ACC112 (cell line): ENCODE data around the gene ZFP42.
"Not testable (repeated sequence)": the region's sequence is repeated elsewhere in the genome, so short reads cannot be mapped to it uniquely, and the experiment has no call there.

Experiments used
- H2AFZ ChIP-seq: fragments of 200-600 bp; sonication (generic); one replicate; pipeline ENCODE4 v1.6.0; 2017; ENCODE audit warnings: antibody characterized with exemption, low read length; ENCODE audit not compliant: unreplicated experiment
- H3K27ac ChIP-seq: fragments of 200-600 bp; sonication (generic); 2 replicates; pipeline ENCODE4 v1.5.1; 2014; ENCODE audit warnings: low read depth, mild to moderate bottlenecking, antibody characterized with exemption, low read length, moderate library complexity
- H3K27me3 ChIP-seq: fragments of 200-600 bp; sonication (generic); 2 replicates; pipeline ENCODE4 v1.6.1; 2014; ENCODE audit warnings: mild to moderate bottlenecking, antibody characterized with exemption, low read length, moderate library complexity, mixed read lengths; ENCODE audit not compliant: insufficient read depth
- H3K36me3 ChIP-seq: fragments of 200-600 bp; sonication (generic); 2 replicates; pipeline ENCODE4 v1.6.1; 2016; ENCODE audit warnings: mild to moderate bottlenecking, antibody characterized with exemption, low read length, moderate library complexity, mixed read lengths; ENCODE audit not compliant: insufficient read depth
- H3K4me1 ChIP-seq: fragments of 200-600 bp; sonication (generic); one replicate; pipeline ENCODE4 v1.6.1; 2016; ENCODE audit warnings: low read length, mixed read lengths; ENCODE audit not compliant: insufficient read depth, unreplicated experiment, control insufficient read depth
- H3K4me3 ChIP-seq: fragments of 200-600 bp; sonication (generic); 2 replicates; pipeline ENCODE4 v1.5.1; 2014; ENCODE audit warnings: mild to moderate bottlenecking, low read depth, low read length
- H3K79me2 ChIP-seq: fragments of 200-600 bp; sonication (generic); one replicate; pipeline ENCODE4 v1.6.0; 2016; ENCODE audit warnings: low read length; ENCODE audit not compliant: control insufficient read depth, unreplicated experiment, insufficient read depth

ZFP42 gene

DNA sequence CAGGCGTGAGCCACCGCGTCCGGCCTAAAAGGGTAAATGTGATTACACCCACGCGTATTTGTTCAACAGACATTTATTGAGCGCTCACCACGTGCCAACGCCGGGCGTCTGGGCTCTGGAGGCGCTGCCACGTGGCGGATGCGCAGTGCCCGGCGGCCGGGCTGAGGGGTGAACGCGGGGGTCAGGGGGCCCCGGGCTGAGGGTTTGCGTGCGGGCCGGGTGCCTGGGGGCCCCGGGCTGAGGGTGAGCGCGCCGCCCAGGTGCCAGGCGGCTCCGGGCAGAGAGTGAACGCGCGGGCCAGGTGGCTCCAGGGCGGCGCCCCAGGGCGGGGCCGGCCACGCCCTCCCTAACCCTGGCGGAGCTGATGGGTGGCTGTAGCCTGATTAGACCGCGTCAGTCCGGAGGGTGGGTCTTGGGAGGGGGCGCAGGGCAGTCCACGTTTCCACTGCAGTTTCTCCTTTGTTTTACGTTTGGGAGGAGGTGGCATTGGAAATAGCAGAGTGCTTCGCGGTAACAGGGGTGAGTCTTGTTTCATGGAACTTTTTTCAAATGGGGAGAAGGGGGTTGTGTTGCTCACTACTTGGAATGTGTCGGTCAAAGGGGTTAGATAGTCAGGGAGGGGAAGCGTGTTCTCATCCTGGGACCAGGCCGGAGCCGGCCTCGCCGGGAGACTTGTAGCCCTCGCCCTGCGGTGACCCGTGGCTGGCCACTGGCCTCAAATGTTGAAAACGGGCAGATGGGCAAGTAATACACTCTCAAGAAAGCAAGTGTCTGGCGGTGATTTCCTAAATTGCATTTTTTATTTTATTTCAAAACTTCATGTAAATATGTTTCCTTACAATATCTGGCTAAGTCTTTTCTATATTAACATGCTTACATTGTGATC, at the start of gene ZFP42:
Gene ZFP42 (plus strand): TSS at position 450 of the 886 bp plus-strand sequence. CDS start 7,037 bp downstream, outside the sequence.
- Histone ChIP-seq H3K36me3 (no peaks in the 10 kb centered on the region), H3K27ac (no peak within 1 kb of the TSS), H3K27me3 (no peaks in the 10 kb centered on the region), H3K4me1 (no peaks in the 10 kb centered on the region), H3K79me2 (no peaks in the 10 kb centered on the region), H3K4me3 (no peak within 1 kb of the TSS), H2AFZ (no peak within 1 kb of the TSS)

GRCh38 chr4:187961171-187961570, 34.4 kb upstream of the ZFP42 start:
- Histone ChIP-seq H3K4me1 (no peaks in the 10 kb centered on the region), H3K27ac (no peak overlapping the region), H2AFZ (no peak overlapping the region), H3K36me3 (no peaks in the 10 kb centered on the region), H3K79me2 (no peaks in the 10 kb centered on the region), H3K4me3 (no peak overlapping the region), H3K27me3 (no peaks in the 10 kb centered on the region)

DNA sequence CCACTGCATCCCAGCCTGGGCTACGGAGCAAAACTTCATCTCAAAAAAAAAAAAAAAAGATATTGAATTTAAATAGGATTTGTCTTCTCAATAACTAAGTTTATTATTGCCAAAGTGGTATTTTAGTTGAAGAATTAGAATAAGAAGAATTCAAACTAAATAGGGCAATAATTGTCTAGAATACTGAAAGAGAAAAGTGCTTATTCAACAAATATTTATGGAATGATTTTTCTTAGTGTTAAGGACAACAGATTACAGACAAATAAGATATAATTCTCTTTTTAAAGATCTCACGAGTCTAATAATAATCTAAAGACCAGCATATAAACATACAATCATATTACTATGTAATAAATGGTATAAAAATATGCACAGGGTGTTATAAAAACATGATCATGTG, 33.6 kb upstream of the ZFP42 start:
- no peak overlapping the region for H3K27ac ChIP-seq
- H3K4me1 ChIP-seq = no peaks in the 10 kb centered on the region
- no peak overlapping the region for H2AFZ ChIP-seq
- H3K79me2 ChIP-seq = no peaks in the 10 kb centered on the region
- H3K27me3 ChIP-seq = no peaks in the 10 kb centered on the region
- no peak overlapping the region for H3K4me3 ChIP-seq
- no peaks in the 10 kb centered on the region for H3K36me3 ChIP-seq

DNA sequence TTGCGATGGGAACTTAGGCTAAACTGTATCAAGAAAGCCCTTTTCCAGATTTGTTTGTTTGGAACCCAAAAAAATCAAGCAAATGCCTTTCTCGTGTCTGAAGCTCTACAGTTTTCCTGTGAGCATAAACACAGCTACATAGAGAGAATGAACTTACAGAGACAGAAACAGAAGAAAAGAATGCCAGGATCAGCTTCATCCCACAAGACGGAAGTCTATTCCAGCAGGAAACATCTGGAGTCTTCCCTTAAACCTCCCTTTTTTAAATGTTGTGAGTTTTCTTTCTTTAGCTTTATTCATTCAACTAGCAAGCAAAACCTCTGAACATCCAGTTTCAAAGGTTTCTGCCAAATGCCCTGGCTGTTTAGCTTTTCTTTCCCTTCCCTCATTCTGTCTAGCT, 32.6 kb upstream of the ZFP42 start:
- Histone ChIP-seq H3K4me3 (no peak overlapping the region), H3K27ac (no peak overlapping the region), H3K79me2 (no peaks in the 10 kb centered on the region), H2AFZ (no peak overlapping the region), H3K27me3 (no peaks in the 10 kb centered on the region), H3K36me3 (no peaks in the 10 kb centered on the region), H3K4me1 (no peaks in the 10 kb centered on the region)

DNA sequence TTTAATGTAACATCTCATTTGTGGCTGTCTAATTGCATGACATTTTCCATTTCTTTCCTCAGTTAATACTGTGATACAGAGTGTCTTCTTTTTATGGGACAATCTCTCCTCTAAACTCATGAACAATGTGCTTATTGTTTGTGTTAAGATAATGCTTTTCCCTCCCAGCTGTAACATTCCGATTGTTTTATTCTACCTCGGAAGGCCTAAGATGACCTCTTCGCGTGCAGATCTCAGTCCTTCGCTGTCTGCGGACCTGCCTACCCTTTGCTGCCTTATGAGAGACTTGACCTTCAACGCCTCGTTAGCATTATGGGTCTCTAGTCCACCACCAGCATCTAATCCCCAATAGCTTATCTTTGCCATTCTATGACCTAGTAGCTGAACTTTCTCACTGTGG, 29.8 kb upstream of the ZFP42 start:
- Histone ChIP-seq H3K27me3 (no peaks in the 10 kb centered on the region), H3K79me2 (no peaks in the 10 kb centered on the region), H3K36me3 (no peaks in the 10 kb centered on the region), H3K27ac (no peak overlapping the region), H3K4me3 (no peak overlapping the region), H3K4me1 (no peaks in the 10 kb centered on the region), H2AFZ (no peak overlapping the region)

DNA sequence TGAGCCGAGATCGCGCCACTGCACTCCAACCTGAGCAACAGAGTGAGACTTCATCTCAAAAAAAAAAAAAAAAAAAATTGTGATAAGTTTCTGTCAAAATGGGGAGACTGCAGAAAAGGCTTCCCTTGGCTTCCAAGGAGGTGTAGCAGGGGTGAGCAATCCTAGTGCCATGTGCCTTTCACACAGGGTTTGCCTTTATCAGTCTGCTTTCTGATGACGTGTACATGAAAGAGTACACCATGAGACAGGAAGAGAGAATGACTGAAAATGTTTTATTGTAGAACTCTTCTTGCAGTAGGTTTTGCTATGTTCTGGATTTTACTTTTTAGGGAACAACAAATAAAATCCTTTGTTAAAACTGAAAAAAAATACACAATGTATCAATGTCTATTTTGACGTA, 23.4 kb upstream of the ZFP42 start:
- peak overlapping the region; percentile 33; the same call in 1 of the 2 replicates for H3K4me3 ChIP-seq
- peak overlapping the region; percentile 23 for H2AFZ ChIP-seq
- no peaks in the 10 kb centered on the region for H3K36me3 ChIP-seq
- H3K27ac ChIP-seq = no peak overlapping the region
- no peaks in the 10 kb centered on the region for H3K79me2 ChIP-seq
- no peaks in the 10 kb centered on the region for H3K4me1 ChIP-seq
- H3K27me3 ChIP-seq = no peaks in the 10 kb centered on the region

- Histone ChIP-seq H3K4me3 (no peak overlapping the region), H3K27ac (no peak overlapping the region), H3K36me3 (no peaks in the 10 kb centered on the region), H3K4me1 (no peaks in the 10 kb centered on the region), H3K27me3 (no peaks in the 10 kb centered on the region), H2AFZ (no peak overlapping the region), H3K79me2 (no peaks in the 10 kb centered on the region)
Observed at GRCh38 chr4:187983746-187984145, 11.8 kb upstream of the ZFP42 start.

GRCh38 chr4:187992971-187993370, 2.6 kb upstream of the ZFP42 start:
- H3K4me1 ChIP-seq = no peaks in the 10 kb centered on the region
- no peaks in the 10 kb centered on the region for H3K27me3 ChIP-seq
- H3K36me3 ChIP-seq = no peaks in the 10 kb centered on the region
- no peaks in the 10 kb centered on the region for H3K79me2 ChIP-seq
- H3K4me3 ChIP-seq = no peak overlapping the region
- H3K27ac ChIP-seq = no peak overlapping the region
- H2AFZ ChIP-seq = no peak overlapping the region

- H3K79me2 ChIP-seq = no peaks in the 10 kb centered on the region
- H3K4me1 ChIP-seq = no peaks in the 10 kb centered on the region
- H3K36me3 ChIP-seq = no peaks in the 10 kb centered on the region
- H3K27ac ChIP-seq = no peak overlapping the region
- H2AFZ ChIP-seq = no peak overlapping the region
- H3K27me3 ChIP-seq = no peaks in the 10 kb centered on the region
- H3K4me3 ChIP-seq = no peak overlapping the region
Observed at GRCh38 chr4:187993827-187994226, 1.7 kb upstream of the ZFP42 start.

DNA sequence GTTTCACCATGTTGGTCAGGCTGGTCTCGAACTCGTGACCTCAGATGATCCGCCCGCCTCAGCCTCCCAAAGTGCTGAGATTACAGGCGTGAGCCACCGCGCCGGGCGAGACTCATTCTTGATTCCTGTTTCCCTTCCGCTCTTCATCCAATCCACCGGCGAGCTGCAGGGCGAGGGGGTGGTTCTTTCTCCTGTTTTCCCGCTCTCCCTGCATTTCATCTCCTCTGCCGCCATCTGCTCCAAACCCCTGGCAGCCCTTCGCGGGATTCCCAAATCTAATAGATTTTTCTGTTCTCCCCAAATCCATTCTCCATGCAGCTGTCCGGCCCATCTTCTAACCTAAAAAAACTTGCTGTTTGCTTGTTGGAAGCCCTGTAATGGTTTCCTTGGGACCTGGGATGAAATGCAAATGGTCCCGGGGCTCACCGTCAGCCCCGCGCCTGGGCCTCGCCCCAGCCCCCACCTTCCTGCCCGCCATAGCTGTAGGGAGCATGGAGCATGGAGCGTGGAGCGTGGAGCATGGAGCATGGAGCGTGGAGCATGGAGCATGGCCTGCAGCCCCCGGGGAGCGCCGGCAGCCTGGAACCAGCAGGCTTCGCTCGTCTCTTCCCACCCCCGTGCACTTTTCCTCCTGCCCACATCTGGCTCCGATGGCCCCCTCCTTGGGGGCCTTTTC, 1.1 kb downstream of the ZFP42 start:
- H3K27me3 ChIP-seq = no peaks in the 10 kb centered on the region
- no peaks in the 10 kb centered on the region for H3K36me3 ChIP-seq
- H2AFZ ChIP-seq = no peak overlapping the region
- H3K79me2 ChIP-seq = no peaks in the 10 kb centered on the region
- no peaks in the 10 kb centered on the region for H3K4me1 ChIP-seq
- H3K4me3 ChIP-seq = no peak overlapping the region
- H3K27ac ChIP-seq = no peak overlapping the region

DNA sequence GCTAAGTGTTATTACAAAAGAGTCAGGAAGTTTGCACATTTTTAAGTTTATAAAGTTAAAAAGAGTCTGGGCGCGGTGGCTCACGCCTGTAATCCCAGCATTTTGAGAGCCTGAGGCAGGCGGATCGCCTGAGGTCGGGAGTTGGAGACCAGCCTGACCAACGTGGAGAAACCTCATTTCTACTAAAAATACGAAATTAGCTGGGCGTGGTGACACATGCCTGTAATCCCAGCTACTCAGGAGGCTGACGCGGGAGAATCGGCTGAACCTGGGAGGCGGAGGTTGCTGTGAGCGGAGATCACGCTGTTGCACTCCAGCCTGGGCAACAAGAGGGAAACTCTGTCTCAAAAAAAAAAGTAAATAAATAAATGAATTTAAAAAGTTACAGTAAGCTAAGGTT, 2.4 kb downstream of the ZFP42 start:
- not testable (repeated sequence) for H3K4me1 ChIP-seq, H3K4me3 ChIP-seq, H2AFZ ChIP-seq, H3K27ac ChIP-seq, H3K27me3 ChIP-seq, H3K79me2 ChIP-seq, H3K36me3 ChIP-seq
